ENCODE measurements around the gene SLC22A23.
"Not testable (repeated sequence)": the region's sequence is repeated elsewhere in the genome, so short reads cannot be mapped to it uniquely, and the experiment has no call there.

The SLC22A23 gene

GRCh38 chr6:3261921-3262320 lies 194.9 kb downstream of the SLC22A23 start:
- no peak for DNase-seq (ENCODE audit: low spot score)

- DNase-seq (ENCODE audit: low spot score): no peak
Measured at GRCh38 chr6:3261518-3261820, 195.4 kb downstream of the SLC22A23 start.

- no peak for DNase-seq (ENCODE audit: low spot score)
Measured at GRCh38 chr6:3260772-3261517, 195.9 kb downstream of the SLC22A23 start.

GRCh38 chr6:3260296-3260695 lies 196.6 kb downstream of the SLC22A23 start:
- DNase-seq (ENCODE audit: low spot score): no peak

- DNase-seq (ENCODE audit: low spot score): no peak
Measured at GRCh38 chr6:3259491-3259958, 197.3 kb downstream of the SLC22A23 start.

GRCh38 chr6:3258720-3259490 lies 197.9 kb downstream of the SLC22A23 start, which contains the start of gene PSMG4:
Gene PSMG4, plus strand, starts transcription at chr6:3258947. Its CDS starts 76 bp downstream, at chr6:3259023.
- DNase-seq (ENCODE audit: low spot score): peak; percentile 99

- no peak for DNase-seq (ENCODE audit: low spot score)
Measured at GRCh38 chr6:3258201-3258600, 198.6 kb downstream of the SLC22A23 start.

GRCh38 chr6:3253597-3253961 lies 203.3 kb downstream of the SLC22A23 start:
- DNase-seq (ENCODE audit: low spot score): no peak

GRCh38 chr6:3252861-3253596 lies 203.8 kb downstream of the SLC22A23 start:
- no peak for DNase-seq (ENCODE audit: low spot score)

GRCh38 chr6:3252369-3252768 lies 204.5 kb downstream of the SLC22A23 start:
- DNase-seq (ENCODE audit: low spot score): no peak

GRCh38 chr6:3251462-3252314 lies 205.2 kb downstream of the SLC22A23 start:
- peak; percentile 87 for DNase-seq (ENCODE audit: low spot score)

GRCh38 chr6:3250231-3250675 lies 206.6 kb downstream of the SLC22A23 start:
- no peak for DNase-seq (ENCODE audit: low spot score)

- no peak for DNase-seq (ENCODE audit: low spot score)
Measured at GRCh38 chr6:3249821-3250220, 207.0 kb downstream of the SLC22A23 start.

GRCh38 chr6:3247255-3248146 lies 209.3 kb downstream of the SLC22A23 start:
- peak; percentile 78 for DNase-seq (ENCODE audit: low spot score)

GRCh38 chr6:3245216-3245615 lies 211.6 kb downstream of the SLC22A23 start:
- no peak for DNase-seq (ENCODE audit: low spot score)

GRCh38 chr6:3244832-3245161 lies 212.1 kb downstream of the SLC22A23 start:
- not testable (repeated sequence) for DNase-seq (ENCODE audit: low spot score)

GRCh38 chr6:3244003-3244831 lies 212.6 kb downstream of the SLC22A23 start:
- DNase-seq (ENCODE audit: low spot score): no peak

- no peak for DNase-seq (ENCODE audit: low spot score)
Measured at GRCh38 chr6:3242768-3243167, 214.1 kb downstream of the SLC22A23 start.

GRCh38 chr6:3241745-3242144 lies 215.1 kb downstream of the SLC22A23 start:
- DNase-seq (ENCODE audit: low spot score): not testable (repeated sequence)

- DNase-seq (ENCODE audit: low spot score): no peak
Measured at GRCh38 chr6:3240595-3240994, 216.3 kb downstream of the SLC22A23 start.
